Measurements from ENCODE around the gene SESN3. TPM values are rescaled to one million over a fixed set of nuclear protein-coding genes. Genes with fewer than 3 reads are reported as not detected.
A peak's percentile ranks its signal among the peaks of the same experiment; 100 is the strongest.

Gene SESN3
- total RNA-seq, 3 donors from 2014 or later = 28.2 to 98.1 (median 39.7) TPM

DNA sequence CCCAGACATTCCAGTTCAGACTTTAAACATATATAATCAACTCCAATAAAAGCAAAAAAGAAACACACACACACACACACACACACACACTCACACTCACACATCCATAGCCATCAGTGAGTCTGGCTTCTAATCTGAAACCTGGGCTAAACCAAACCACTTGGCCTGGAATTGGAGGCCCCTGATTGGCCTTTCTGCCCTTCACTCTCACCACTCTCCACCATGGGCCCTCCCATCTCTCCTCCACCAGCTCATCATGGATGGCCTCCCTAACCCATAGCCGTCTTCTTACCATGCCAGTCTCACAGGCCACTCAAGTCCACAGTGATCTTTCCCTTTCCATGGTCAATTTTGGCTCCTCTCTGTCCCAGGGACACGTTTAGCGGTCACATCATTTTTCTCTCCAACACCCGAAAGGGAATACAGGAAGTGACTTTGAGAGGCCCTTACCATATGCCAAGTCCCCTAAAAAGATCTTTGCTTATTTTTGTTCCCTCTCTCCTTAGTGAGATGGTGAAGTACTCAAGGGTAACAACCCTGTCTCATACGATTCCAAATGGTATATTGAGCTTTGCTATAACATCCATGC is 74.8 kb downstream of the SESN3 start:
- Histone ChIP-seq H3K27me3 (no peaks in the 10 kb centered on the region), H3K9me3 (no peaks in the 10 kb centered on the region), H3K36me3 (no peaks in the 10 kb centered on the region), H3K4me3 (no peak overlapping the region), H3K4me1 (peaks cover 0 to 4% of the 10 kb centered on the region in 2 donors), H3K27ac (peak overlapping the region; percentile 76 to 87)
- intact Hi-C loops (cut with DNase I; ENCODE audit: low total_unique reads) = loop anchor here (10.0 kb wide), 2 partner anchors 549 to 609 kb away; no protein-coding TSS in a partner anchor
- TF ChIP-seq POLR2A (IDR thresholded peaks at IDR 0.05) (no peak), POLR2AphosphoS5 (IDR thresholded peaks at IDR 0.05) (no peak)
- TF ChIP-seq, protein P1, sequence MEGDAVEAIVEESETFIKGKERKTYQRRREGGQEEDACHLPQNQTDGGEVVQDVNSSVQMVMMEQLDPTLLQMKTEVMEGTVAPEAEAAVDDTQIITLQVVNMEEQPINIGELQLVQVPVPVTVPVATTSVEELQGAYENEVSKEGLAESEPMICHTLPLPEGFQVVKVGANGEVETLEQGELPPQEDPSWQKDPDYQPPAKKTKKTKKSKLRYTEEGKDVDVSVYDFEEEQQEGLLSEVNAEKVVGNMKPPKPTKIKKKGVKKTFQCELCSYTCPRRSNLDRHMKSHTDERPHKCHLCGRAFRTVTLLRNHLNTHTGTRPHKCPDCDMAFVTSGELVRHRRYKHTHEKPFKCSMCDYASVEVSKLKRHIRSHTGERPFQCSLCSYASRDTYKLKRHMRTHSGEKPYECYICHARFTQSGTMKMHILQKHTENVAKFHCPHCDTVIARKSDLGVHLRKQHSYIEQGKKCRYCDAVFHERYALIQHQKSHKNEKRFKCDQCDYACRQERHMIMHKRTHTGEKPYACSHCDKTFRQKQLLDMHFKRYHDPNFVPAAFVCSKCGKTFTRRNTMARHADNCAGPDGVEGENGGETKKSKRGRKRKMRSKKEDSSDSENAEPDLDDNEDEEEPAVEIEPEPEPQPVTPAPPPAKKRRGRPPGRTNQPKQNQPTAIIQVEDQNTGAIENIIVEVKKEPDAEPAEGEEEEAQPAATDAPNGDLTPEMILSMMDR (IDR thresholded peaks at IDR 0.05) = no peak
- DNase-seq (ENCODE audit: low spot score in 2 of 2) = no peak

DNA sequence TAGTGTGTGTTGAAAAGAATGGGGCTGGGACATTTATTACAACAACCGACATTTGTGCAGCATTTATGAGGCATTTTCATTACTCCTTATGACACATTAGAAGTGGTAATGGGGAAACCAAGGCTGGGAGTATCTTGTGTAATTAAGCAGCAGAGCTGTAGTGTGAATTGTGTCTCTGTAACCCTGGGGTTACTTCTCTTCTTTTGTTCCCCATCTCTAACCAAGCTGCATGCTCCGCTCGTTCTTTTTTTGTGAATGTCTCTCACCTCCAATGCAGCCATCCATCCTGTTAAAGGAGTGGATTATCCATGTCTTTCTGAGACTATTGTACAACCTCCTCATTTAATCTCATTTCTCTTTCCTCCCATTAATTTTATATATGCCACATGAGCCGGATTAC is 75.6 kb downstream of the SESN3 start:
- Histone ChIP-seq H3K27ac (no peak overlapping the region), H3K27me3 (no peaks in the 10 kb centered on the region), H3K4me1 (peaks cover 0 to 4% of the 10 kb centered on the region in 2 donors), H3K36me3 (no peaks in the 10 kb centered on the region), H3K9me3 (no peaks in the 10 kb centered on the region), H3K4me3 (no peak overlapping the region)
- no peak for DNase-seq (ENCODE audit: low spot score in 2 of 2)
- TF ChIP-seq POLR2AphosphoS5 (IDR thresholded peaks at IDR 0.05) = no peak
- no peak for TF ChIP-seq POLR2A (IDR thresholded peaks at IDR 0.05)
- TF ChIP-seq, protein P1 (IDR thresholded peaks at IDR 0.05) = no peak
- intact Hi-C loops (cut with DNase I; ENCODE audit: low total_unique reads) = loop anchor here (10.0 kb wide), 2 partner anchors 549 to 609 kb away; no protein-coding TSS in a partner anchor

DNA sequence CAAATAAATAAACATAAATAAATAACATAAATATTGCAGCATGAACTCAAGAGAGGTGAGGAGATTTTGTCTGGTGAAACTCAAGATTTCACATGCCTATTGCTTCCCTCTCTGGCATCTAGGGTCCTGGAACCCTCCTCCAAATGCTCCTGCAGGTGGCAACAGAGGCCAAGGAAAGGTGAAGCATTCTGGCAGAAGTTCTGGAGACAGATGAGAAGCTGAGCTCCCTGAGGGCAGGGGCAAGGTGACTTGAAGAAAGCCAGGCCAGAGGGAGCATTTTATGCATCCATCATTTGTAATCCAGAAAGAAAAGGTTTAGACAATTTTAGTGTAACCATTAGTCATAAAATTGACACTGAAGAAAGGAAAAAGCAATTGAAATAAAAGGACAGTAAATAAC is 76.5 kb downstream of the SESN3 start:
- peak in 1 of 2 donors; percentile 59 for DNase-seq (ENCODE audit: low spot score in 2 of 2)
- H3K27me3 ChIP-seq = no peaks in the 10 kb centered on the region
- TF ChIP-seq, protein P1 (IDR thresholded peaks at IDR 0.05) = peak in 2 of 3 donors; percentile 21 to 57
- no peak for TF ChIP-seq POLR2A (IDR thresholded peaks at IDR 0.05)
- H3K27ac ChIP-seq = no peak overlapping the region
- no peaks in the 10 kb centered on the region for H3K36me3 ChIP-seq
- H3K4me3 ChIP-seq = no peak overlapping the region
- intact Hi-C loops (cut with DNase I; ENCODE audit: low total_unique reads) = loop anchor here (10.0 kb wide), 2 partner anchors 550 to 610 kb away; no protein-coding TSS in a partner anchor
- no peaks in the 10 kb centered on the region for H3K9me3 ChIP-seq
- peaks cover 0 to 4% of the 10 kb centered on the region in 2 donors for H3K4me1 ChIP-seq

DNA sequence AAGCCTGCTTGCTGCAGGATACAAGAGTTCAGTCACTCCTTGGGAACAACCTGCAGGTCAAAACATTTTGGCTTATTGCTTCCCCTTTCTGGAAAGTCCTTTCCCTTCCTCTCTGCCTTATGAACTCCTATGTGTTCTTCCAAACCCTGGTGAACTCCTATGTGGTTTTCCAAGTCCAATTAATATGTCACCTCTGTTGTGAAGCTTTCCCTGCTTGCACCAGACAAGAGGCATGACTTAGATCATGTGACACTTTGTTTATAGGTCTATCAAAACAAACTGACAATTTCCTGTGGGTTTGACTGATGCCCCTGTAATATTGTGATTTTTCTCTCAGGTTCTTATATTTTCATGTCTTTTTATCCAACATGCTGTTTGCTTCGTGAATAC is 77.2 kb downstream of the SESN3 start:
- no peak for DNase-seq (ENCODE audit: low spot score in 2 of 2)
- Histone ChIP-seq H3K9me3 (no peaks in the 10 kb centered on the region), H3K27me3 (no peaks in the 10 kb centered on the region), H3K4me3 (peak overlapping the region in 1 of 3 donors; percentile 53), H3K4me1 (peaks cover 3 to 8% of the 10 kb centered on the region in 2 donors), H3K36me3 (no peaks in the 10 kb centered on the region), H3K27ac (no peak overlapping the region)
- intact Hi-C loops (cut with DNase I; ENCODE audit: low total_unique reads) = loop anchor here (10.0 kb wide), 2 partner anchors 551 to 611 kb away; no protein-coding TSS in a partner anchor
- TF ChIP-seq POLR2AphosphoS5 (IDR thresholded peaks at IDR 0.05) (no peak), POLR2A (IDR thresholded peaks at IDR 0.05) (no peak)
- TF ChIP-seq, protein P1 (IDR thresholded peaks at IDR 0.05) = no peak
